NCI-H1694 treated with DMSO at 0.1 percent for 48 hours (cell line): ENCODE results near the gene ADAMTSL2.

ENCODE experiments used
- DNase-seq: peaks from one replicate; lab custom pipeline; 2025; lab: John Stamatoyannopoulos, UW

ADAMTSL2 gene

DNA sequence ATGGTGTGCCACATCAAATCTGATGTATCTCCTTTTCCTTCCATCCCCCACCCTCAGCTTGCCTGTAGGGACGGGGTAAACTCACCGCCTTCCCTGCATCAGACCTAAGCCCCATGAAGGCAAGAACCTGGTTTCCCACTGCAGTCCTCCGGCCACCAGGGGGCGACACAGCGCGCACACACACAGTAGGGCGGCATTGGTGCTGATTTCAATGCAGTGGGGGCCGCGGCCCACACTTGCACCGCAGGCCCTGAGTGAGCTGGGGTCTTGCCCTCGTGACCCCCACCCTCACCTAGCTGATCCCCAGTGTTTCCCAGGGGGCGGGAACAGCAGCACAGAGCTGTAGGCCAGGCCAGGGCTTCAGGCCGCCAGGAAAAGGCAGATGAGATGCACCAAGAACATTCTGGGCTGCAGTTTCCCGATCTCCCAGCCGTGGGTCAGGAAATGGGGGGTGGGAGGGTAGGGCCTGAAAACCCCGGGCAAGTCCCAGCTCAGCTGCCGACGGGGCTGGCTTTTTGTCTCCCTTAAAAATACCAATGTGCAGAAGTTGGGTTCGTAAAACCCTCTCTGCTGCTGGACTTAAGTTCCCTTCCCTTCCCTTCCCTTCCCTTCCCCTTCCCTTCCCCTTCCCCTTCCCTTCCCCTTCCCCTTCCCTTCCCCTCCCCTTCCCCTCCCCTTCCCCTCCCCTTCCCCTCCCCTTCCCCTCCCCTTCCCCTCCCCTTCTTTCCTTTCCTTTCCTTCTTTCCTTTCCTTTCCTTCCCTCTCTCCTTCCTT lies 55.1 kb downstream of the ADAMTSL2 start:
- no peak for DNase-seq

DNA sequence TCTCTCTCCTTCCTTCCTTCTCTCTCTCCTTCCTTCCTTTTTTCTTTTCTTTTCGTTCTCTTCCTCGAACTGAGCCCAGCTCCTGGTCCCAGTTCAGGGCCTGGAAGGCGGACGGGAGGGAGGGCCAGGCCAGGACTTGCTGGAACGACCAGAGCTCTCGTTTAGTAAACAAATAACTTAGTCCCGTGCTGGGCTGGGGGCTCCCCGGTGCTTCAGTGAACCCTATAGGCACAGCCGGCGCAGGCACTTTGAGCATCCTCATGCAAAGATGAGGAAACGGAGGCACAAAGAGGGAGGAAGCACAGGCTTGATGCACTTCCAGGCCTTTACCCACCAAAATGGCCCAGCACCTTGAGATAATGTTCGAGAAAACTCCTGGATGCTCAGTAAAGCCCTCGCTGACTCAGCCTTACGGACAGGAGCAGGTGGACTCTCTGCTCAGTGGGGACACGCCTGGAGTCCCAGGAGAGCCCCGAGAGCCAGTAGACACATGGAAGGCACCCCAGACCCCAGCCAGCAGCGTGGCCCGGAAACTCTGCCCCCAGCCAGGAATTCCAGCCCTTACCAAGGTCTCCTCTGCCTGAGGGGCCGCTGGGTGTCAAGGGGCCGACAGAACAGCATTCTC lies 55.8 kb downstream of the ADAMTSL2 start:
- no peak for DNase-seq

DNA sequence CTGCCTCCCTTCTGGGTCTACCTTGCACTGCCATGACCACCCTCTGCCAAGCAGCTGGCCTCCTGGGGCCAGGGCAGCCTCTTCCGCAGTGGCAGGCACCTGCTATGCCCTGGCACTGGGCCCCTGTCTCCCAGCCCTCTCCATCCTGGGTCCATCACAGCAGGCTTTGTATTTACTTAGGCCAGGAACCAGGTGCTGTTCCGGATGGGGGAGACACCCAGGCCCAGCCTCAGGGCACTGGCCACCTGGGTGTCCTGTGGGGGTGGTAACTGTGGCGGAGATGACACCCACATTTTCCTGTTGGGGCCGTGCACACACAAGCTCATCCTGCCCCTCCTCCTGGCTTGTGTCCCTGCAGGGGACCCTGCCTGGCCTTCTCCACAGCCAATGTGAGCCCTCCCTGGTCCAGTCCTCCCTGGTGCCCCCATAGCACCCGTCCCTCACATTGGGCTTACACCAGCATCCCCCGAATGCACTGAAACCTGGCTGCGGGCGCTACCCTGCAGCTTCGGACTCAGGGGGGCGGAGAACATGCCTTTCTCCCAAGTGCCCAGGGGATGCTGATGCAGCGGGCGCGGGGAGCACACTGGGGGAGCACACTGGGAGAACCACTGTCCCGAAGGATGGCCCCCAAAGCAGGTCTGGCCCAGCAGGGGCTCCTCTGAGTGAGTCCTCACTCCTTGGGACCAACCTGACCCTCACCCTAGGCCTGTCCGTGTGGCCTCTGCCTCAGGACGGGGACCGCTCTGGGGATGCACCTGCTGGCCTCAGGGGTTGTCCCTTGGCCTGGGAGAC lies 56.8 kb downstream of the ADAMTSL2 start:
- no peak for DNase-seq

DNA sequence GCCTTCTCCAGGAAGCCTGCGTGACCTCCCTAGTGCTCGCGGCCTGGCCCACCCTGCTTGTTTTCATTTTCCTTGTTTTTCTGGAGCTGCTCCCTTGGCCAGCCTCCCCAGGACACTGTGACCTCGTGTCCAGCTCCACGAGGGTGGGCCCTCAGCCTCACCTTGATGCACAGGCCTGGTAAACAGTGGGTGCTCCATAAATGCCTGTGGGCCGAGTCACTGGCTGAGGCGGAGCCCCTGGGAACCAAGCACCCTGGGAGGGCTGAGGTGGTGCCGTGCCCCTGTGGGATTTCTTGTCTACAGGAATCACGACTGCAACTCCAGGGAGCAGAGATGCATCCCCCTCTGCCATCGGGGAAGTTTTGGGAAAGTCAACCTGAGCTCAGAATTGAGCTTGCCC lies 57.5 kb downstream of the ADAMTSL2 start:
- DNase-seq, result no peak

DNA sequence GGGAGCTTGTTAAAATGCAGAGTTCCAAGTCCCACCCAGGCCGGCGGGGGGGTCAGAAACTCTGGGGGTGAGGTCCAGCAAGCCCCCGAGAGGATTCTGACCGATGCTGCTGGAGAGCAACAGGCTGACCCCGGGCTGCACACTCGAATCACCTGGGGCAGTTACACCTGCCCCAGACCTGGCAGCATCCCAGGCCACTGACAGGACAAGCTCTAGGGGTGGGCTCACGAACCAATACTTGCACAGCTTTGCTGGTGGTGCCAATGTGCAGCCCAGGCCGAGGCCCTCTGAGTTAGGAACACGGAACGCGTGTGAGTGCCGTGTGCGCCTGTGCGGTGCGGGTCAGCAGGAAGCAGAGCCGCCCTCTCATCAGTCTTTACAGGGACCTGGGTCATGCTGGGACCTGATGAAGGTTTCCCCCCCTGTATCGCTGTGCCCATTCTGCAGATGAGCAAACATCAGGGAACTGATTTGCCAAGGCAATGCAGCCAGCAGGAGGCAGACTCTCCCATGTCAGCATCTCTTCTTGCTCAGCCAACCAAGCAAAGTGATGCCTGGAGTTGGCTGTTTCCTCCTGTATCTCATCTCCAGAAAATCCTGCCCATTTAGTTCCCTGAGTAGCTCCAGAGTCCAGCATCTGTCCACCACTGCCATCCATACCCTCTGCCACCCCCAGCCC lies 58.4 kb downstream of the ADAMTSL2 start:
- peak; percentile 17 for DNase-seq

DNA sequence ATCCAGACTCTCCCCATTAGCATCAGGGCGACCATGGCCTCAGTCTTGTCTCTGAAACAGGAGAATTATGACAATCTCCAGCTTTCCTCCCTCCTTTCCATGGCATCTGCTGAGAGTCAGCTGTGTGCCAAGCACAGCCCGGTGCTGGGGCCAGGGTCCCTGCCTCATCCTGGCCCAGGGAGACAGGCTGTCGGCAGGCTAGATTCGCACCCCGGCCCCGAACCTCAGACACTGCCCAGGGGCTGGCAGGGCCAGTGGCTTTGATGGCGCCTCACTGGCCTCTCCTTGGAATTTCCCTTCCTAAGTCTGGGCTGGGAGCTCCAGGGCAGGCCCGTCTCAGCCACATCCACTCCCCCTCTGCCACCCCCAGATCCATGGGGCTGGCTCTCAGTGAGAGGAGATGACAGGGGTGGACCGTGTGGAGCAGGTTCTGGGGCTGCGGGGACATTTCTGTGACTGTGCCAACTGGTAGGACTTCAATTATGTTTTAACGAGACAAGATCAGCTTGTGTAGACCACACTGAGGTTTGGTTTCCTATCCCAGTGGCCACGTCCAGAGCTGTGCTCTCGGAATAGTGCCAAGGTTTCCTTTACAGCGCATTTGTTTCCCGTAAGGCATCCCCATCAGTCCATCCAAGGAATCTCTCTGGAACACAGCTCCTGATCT lies 59.2 kb downstream of the ADAMTSL2 start:
- no peak for DNase-seq

DNA sequence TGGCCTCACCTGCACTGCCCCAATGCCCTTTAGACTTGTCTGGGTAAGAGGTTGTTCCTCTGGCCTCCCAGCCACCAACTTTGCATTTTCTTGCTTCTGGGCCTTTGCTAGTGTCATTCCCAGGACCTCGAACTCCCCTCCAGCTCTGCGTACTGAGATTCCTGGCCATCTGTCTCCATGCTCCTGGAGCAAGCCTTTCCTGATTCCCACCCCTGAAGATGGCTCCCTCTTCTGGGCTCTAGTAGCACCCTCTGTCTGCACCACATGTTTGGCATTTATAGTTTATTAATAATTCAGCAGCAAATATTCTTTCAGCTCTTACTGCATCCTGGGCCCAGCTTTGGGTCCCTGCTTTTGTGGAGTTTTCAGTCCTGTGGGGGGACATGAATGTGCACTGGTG lies 59.8 kb downstream of the ADAMTSL2 start:
- DNase-seq, result no peak

DNA sequence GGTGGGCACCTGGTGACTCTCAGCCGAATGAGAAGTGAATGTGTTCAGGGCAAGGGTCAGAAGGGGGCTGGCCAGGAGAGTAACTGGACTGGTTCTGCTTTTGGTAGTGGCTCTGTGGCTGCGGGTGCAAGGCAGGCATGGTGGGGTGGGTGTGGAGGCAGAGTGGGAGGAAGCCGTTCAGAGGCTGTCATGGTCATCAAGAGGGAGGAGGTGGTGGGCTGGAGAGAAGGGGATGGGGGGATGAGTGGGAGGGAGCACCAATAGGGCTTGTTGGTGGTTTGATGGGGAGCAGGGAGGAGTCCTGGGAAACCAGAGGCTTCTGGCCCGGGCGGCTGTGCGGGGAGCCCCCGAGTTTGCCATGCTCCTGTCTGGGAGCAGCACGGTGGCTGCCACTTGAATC lies 61.4 kb downstream of the ADAMTSL2 start:
- no peak for DNase-seq

DNA sequence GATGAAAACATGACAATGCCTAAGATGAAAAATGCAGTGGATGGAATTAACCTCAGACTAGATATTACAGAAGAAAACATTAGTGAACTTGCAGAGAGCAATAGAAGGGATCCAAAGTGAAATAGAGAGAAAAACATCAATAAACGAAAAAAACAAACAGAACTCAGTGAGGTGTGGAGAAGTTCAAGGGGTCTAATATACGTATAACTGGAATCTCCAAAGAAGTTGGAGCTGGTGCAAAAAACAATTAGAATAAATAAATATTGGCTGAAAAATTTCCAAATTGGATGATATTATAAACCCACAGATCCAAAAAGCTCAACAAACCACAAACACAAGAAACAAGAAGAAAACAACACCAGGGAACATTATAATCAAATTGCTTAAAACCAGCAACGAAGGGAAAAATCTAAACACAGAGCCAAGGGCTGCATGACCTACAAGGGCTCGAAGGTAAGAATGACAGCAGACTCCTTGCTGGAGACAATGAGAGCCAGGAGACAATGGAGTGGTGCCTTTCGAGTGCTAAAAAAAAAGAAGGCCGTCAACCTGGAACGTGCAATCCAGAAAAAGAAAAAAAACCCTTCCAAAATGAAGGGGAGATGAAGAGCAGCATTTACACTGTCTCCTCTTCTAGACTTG lies 62.9 kb downstream of the ADAMTSL2 start:
- DNase-seq, result no peak

DNA sequence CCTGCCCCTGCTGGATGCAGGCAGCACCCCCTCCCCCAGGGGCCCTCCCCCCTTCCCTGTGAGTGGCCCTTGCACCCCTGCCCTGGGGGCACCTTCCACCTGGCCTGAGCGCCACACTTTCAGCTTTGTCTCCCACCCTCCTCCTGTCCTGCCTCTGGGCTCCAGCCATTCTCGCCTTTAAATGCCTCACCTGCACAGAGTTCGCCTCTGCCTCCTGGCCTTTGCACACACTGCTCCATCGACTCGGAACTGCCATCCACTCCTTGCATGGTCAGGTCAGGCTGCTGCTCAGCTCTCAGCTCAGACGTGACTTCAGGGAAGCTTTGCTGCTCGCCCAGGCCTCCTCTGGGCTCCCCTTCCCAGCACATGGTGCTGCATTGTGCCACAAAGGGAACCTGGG lies 64.5 kb downstream of the ADAMTSL2 start:
- DNase-seq, result no peak

DNA sequence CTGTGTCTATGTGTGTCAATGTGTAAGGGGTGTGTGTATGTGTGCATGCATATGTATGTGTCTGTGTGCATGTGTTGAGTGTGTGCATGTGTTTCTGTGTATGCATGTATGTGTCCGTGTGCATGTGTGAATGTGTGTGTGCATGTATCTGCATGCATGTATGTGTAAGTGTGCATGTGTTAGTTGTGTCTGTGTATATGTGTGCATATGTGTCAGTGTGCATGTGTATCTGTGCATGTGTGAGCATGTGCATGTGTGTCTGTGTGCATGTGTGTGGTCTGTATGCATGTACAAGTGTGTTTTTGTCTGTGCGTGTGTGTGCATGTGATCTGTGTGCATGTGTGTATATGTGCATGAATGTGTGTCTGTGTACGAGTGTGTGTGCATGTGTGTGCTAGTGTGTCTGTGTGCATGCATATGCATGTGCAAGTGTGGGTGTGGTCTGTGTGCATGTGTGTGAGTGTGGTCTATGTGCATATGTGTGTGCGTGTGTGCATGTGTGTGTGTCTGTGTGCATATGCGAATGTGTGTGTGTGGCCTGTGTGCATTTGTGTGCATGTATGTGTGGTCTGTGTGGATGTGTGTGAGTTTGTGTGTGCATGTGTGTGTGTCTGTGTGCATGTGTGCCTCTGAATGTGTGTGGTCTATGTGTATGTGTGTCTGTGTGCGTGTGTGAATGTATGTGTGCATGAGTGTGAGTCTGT lies 65.1 kb downstream of the ADAMTSL2 start:
- DNase-seq, result no peak

DNA sequence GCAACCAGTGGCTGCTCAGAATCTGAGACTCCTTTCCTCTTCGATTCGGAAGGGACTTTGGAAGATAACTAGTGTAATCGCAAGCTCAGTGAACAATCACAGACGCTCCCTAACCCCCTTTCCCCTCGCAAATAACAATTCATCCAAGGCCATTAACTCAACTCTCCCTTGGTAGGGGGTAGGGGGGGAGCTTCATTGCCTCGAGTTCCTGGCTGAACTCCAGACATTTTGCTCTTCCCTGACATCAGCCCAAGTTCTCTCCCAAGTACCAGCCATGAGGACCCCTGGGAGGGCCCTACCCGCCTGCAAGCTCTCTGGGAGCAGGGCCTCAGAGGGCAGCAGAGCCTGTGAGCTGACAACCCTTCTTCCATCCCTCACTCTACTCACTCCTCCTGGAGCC lies 66.2 kb downstream of the ADAMTSL2 start:
- DNase-seq, result no peak

DNA sequence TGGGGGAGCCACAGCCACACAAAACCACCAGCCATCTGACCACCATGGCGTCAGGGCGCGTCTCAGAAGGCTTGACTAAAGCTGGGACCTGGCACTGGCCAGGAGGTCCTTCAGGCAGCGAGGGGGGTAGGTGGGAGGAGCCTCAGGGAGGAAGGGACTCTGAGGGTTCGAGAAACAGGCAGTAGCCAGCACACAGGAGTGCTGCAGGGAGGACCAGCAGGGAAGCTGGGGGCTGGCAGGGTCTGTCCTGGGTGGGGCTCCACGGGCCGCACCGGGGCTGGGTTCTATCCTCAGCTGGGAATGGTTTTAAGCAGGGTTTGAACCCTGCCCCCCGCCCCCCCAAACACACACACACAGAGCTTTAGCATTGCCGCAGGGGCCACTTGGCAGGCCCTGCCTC lies 67.2 kb downstream of the ADAMTSL2 start:
- no peak for DNase-seq

DNA sequence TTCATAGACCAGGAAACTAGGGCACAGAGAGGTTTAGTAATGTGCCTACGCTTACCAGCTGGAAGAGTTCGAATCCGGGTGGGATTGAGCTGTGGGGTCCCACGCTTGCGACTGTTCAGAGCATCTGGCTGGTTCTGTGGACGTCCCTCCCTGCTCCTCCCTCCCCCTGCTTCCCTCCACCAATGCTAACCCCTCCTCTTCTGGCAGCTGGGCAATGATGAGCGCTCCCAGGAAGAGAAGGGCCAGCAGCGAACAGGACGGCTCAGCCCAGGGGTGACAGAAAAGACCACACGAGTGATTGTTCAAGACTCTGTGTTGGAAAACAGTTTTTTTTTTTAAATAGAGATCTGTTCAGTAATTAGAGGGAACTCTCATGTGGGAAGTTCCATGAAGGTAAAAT lies 67.8 kb downstream of the ADAMTSL2 start:
- DNase-seq, result peak; percentile 34

DNA sequence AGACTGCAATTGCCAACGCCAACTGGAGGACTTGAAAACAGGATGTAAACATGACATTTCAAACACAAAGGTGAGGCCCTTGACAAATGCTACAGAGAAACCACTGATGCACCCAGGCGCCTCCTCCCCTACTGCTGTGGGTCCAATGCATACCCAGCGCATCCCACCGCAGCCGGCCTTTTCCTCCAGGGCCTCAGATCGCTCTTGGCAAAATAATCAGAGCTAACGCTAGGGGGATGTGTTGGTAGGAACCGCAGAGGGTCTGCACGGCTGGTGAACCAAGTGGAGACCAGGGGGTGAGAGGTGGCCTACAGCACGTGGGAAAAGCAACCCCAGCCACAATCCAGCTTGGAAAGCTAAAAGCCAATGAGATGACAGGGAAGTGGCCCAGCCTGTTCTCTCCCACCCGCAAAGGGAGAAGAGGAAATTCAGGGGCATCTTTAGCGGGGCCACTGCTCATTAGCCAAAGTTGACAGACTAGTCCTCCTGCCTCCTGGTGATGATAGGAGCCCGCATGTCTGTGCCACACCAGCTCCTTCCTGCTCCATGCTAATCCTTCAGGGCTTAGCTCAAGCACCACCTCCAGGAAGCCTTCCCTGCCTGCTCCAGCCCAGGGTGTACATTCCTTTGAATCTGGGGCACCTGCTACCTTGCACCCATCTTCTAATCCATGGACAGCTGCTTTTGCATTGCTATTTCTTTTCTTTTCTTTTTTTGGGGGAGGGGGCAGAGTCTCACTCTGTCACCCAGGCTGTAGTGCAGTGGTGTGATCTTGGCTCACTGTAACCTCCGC lies 68.8 kb downstream of the ADAMTSL2 start:
- DNase-seq, result peak; percentile 16

DNA sequence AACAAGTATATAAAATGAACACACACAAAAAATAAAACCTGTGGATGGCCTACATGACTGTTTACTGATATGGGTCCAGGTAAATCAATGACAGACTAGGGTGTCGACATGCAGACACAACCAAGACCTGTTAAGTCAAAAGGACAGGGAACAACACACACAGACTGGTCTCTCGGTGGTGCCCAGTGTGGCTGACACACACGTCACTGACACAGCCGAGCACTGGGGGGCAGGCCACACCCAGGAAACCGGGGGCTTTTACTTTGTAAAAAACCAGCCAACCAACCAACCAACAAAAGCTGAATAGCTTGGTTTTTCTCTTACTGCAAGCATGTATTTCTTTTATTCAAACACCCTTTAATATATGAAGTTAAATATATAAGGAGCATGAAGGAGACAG lies 69.7 kb downstream of the ADAMTSL2 start:
- DNase-seq, result no peak

DNA sequence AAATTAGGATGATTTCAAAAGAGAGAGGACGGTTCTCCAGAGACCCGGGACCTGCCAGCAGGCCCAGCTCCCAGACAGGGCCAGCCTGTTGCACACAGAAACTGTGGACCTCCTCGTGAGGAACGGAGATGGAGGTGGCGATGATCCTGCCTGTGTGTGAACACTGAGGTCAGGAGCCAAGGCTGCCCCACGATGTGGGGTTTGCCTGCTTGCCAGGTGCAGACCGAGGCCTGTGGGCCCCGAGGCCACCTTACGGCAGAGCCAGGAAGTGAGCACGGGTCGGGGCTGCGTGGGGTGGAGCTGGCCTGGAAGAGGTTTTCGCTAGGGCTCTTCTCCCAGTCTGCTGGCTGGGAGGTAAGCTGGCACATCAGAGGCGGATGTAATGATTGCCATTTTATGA lies 70.4 kb downstream of the ADAMTSL2 start:
- DNase-seq, result no peak

DNA sequence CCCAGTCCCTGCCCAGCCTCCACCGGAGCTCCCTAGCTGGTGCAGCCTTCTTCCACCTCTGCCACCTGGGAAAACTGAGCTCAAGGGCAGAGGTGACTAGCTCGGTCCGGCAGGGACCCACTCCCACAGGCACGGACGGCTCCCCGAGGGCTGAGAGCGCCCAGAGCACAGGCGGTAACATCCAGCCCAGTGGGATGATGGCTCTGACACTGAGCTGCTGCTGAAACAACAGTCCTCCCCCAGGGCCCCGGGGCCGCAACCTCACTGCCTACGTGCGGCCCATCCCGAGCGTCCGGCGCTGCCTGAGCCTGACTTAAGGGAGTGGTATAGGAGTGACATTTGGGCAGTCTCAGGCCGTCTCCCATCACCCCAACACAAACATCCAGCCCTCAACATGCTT lies 70.9 kb downstream of the ADAMTSL2 start:
- no peak for DNase-seq

DNA sequence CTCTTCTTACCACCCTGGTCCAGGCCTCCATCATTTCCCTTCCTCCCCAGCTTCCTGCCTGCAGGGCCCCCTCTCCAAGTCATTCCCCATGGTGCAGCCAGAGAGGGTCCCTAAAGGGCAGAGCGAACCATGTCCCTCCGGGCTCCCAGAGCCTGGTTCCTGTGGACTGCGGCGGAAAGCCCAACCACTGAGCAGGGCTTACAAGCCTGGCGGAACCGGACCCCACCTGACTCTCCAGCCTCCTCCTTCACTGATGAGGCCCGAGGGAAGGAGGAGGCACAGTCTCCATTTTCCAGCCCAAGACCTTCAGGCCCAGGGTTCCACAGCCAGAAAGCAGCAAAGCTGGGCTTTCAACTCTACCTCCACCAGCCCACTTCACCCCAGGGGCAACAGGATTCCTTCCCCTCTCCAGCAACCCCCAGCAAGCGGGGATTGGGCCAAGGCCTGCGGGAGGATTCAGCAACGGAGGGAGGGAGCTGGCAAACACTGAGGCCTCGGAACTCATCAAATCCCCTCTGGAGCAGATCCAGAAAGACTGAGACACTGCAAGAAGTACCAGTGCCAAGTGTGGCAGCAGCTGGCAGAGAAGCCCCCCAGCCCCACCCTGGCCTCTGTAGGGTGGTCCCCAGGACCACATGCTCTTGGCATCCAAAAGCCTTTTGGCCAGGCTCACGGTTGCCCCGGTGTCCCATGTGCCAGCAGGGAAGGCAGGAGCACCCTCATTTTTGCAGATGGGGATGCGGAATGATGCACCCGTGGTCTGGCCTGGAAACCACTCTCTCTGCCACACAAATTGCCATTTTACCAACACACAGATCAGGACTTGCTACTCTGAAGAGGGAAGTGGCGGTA lies 71.6 kb downstream of the ADAMTSL2 start:
- DNase-seq, result peak; percentile 28
